Middle frontal gyrus (tissue), 1 donor: ENCODE data around the gene GATA5.
"Not testable (repeated sequence)": the region's sequence is repeated elsewhere in the genome, so short reads cannot be mapped to it uniquely, and the experiment has no call there.

Experiments used
- DNase-seq: peaks from one replicate; pipeline ENCODE4 v3.0.0-alpha.2; 2015; ENCODE audit warnings: low spot score; ENCODE audit errors: extremely low spot score

Gene GATA5

GRCh38 chr20:62433658-62434497 lies 41.9 kb downstream of the GATA5 start:
- DNase-seq = no peak

- DNase-seq = no peak
These were observed 44.8 kb downstream of the GATA5 start for GRCh38 chr20:62430866-62431447.

GRCh38 chr20:62430311-62430853 lies 45.4 kb downstream of the GATA5 start:
- no peak for DNase-seq

GRCh38 chr20:62429455-62430310 lies 46.1 kb downstream of the GATA5 start:
- DNase-seq = no peak

- DNase-seq = no peak
These were observed 47.1 kb downstream of the GATA5 start for GRCh38 chr20:62428396-62429295.

- DNase-seq = no peak
These were observed 47.8 kb downstream of the GATA5 start for GRCh38 chr20:62428002-62428372.

- no peak for DNase-seq
These were observed 48.4 kb downstream of the GATA5 start, which contains the start of gene RBBP8NL for GRCh38 chr20:62427172-62428001. Gene RBBP8NL (minus strand): TSS chr20:62427539. CDS start chr20:62419647, 7,892 bp downstream.

GRCh38 chr20:62426699-62427131 lies 49.1 kb downstream of the GATA5 start:
- DNase-seq = no peak

- DNase-seq = not testable (repeated sequence)
These were observed 49.8 kb downstream of the GATA5 start for GRCh38 chr20:62426059-62426348.

GRCh38 chr20:62425281-62426058 lies 50.3 kb downstream of the GATA5 start:
- DNase-seq = no peak

GRCh38 chr20:62424249-62425107 lies 51.3 kb downstream of the GATA5 start:
- no peak for DNase-seq

- DNase-seq = no peak
These were observed 52.5 kb downstream of the GATA5 start for GRCh38 chr20:62423326-62423706.

- no peak for DNase-seq
These were observed 53.0 kb downstream of the GATA5 start for GRCh38 chr20:62422636-62423325.

GRCh38 chr20:62421716-62421990 lies 54.1 kb downstream of the GATA5 start:
- DNase-seq = no peak

GRCh38 chr20:62420846-62421715 lies 54.7 kb downstream of the GATA5 start:
- DNase-seq = no peak

- DNase-seq = no peak
These were observed 56.0 kb downstream of the GATA5 start for GRCh38 chr20:62419759-62420158.
